OCI-LY1 (cell line): ENCODE measurements around the gene KIF13A.

Experiments
- CTCF ChIP-seq: fragments of 200-600 bp; sonication (generic), shearing (Covaris generic); IDR thresholded peaks from 2 replicates; pipeline ENCODE4 v1.5.1; 2017; ENCODE audit warnings: mild to moderate bottlenecking, antibody characterized with exemption, low read length, moderate library complexity, mixed read lengths
- EZH2 ChIP-seq: fragments of 200-600 bp; sonication (generic), shearing (Covaris generic); IDR thresholded peaks from 2 replicates; pipeline ENCODE4 v1.8.0; 2017; ENCODE audit warnings: borderline replicate concordance, mixed run types, mild to moderate bottlenecking, antibody characterized with exemption, low read length, moderate library complexity, mixed read lengths

DNA sequence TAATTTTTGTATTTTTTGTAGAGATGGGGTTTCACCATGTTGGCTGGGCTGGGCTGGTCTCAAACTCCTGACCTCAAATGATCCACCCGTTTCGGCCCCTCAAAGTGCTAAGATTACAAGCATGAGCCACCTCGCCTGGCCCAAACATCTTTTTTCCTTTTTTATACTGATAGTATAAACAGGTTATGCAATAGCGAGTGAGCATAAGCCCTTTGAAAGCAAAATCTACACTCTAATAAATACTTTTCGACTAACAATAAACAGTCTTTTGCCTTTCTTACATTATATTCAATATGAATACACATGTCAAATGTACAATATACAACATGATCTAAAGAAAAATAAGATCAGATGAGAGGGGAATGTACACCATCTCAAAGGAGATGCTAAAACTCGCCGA, 38.7 kb downstream of the KIF13A start:
- no peak for TF ChIP-seq CTCF
- TF ChIP-seq EZH2, result no peak
